Heart left ventricle (tissue), 13 donors: ENCODE measurements around the gene DAND5.

Experiments used
- POLR2A ChIP-seq, 2 donors: fragments of 450-650 bp; IDR thresholded peaks; one replicate each; pipeline ENCODE4 v1.6.1; 2017; ENCODE audit warnings: antibody characterized with exemption in 2 of 2, mild to moderate bottlenecking in 2 of 2, moderate library complexity in 2 of 2
- TF ChIP-seq, protein P1 (sequence below), 12 donors: fragments of 200-600 bp; sonication (generic) in 4 of 12; IDR thresholded peaks; one replicate each; pipeline versions ENCODE4 v1.5.0 to v1.8.0; 2018 to 2022; ENCODE audit warnings: antibody characterized with exemption in 12 of 12, mild to moderate bottlenecking in 5 of 12
- donor health status: ischemic (EF 13 %, LVEDD 7.1; RV severe dilation, severe dysfunction).
- donor health status: DM: no; HTN: yes; CAD: no.
- donor health status: DM: no; HTN: no; CAD: no.
- donor health status: ischemic (EF 25% LVEDD 6.9; RV normal size, moderate dysfunction).
- donor health status: ischemic (EF 25% LVEDD 5.7; RV mildly dilated, moderate dysfunction).
- donor health status: ischemic (EF 35%, LVEDD 5.7; RV mildly dilated, moderate dysfunction).
- donor health status: nonischemic (EF 11% LVEDD 7.7; RV severe dilation, severe dysfunction).
- donor health status: DM: yes; HTN: yes; CAD: no.
- donor health status: PGD.
- donor health status: ischemic (EF 29% LVEDD 5.4; RV normal size, mild dysfunction).
- donor health status: nonischemic (EF 23%, LVEDD 6.1; RV moderate dilation, normal function).

DNA sequence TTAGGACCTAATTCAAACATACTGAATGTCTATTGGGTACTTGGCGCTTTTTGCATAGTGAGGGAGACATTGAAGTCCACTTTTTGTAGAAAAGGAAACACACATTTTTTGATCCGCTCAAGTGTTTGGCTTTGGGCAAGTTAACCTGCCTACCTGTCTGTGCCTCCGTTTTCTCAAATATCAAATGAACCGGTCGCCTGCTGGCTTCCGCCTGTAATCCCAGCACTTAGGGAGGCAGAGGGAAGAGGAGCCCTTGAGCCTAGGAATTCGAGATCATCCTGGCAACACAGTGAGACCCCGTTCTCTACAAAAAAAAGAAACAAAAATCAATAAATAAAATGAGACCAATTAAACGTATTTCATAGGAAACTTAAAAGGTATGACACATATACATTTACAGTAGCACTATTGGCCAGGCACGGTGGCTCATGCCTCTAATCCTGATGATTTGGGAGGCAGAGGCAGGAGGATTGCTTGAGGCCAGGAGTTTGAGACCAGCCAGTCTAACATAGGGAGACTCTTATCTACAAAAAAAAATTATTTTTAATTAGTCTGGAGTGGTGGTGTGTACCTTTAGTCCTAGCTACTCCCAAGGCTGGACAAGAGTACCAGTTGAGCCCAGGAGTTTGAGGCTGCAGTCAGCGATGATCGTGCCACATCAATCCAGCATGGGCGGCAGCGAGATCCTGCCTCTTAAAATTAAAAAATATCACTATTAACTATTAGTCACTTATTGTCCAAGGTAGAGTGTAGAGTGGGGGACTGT, 22.5 kb upstream of the DAND5 start:
- TF ChIP-seq, protein P1, sequence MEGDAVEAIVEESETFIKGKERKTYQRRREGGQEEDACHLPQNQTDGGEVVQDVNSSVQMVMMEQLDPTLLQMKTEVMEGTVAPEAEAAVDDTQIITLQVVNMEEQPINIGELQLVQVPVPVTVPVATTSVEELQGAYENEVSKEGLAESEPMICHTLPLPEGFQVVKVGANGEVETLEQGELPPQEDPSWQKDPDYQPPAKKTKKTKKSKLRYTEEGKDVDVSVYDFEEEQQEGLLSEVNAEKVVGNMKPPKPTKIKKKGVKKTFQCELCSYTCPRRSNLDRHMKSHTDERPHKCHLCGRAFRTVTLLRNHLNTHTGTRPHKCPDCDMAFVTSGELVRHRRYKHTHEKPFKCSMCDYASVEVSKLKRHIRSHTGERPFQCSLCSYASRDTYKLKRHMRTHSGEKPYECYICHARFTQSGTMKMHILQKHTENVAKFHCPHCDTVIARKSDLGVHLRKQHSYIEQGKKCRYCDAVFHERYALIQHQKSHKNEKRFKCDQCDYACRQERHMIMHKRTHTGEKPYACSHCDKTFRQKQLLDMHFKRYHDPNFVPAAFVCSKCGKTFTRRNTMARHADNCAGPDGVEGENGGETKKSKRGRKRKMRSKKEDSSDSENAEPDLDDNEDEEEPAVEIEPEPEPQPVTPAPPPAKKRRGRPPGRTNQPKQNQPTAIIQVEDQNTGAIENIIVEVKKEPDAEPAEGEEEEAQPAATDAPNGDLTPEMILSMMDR (IDR thresholded peaks at IDR 0.05), result no peak
- no peak for TF ChIP-seq POLR2A (IDR thresholded peaks at IDR 0.05)
